Spleen (tissue), 7 donors: Measurements from ENCODE around the gene TNS1.

Source experiments
- POLR2AphosphoS5 ChIP-seq, 3 donors: sonication (generic); formaldehyde crosslinking; IDR thresholded peaks; one replicate each; pipeline ENCODE4 v1.5.1; 2017; ENCODE audit warnings: antibody characterized with exemption in 3 of 3
- TF ChIP-seq, protein P1 (sequence below), 11 experiments: fragments of 200-600 bp in 7 of 11; fragments of 450-650 bp in 4 of 11; sonication (generic) in 4 of 11; IDR thresholded peaks in 8 of 11; conservative IDR thresholded peaks in 3 of 11; 1 replicate in 7 of 11; 2 replicates in 4 of 11; pipeline versions ENCODE4 v1.4.0 to v1.8.0; 2016 to 2021; ENCODE audit warnings: antibody characterized with exemption in 11 of 11, inconsistent platforms in 4 of 11, mild to moderate bottlenecking in 1 of 11
- donor health status: DM: no; HTN: no; CAD: no; lungs with moderate emphysema.
- donor health status: DM: no; HTN: no; CAD: no.
- donor health status: DM: no; HTN: no; CAD: no.

DNA sequence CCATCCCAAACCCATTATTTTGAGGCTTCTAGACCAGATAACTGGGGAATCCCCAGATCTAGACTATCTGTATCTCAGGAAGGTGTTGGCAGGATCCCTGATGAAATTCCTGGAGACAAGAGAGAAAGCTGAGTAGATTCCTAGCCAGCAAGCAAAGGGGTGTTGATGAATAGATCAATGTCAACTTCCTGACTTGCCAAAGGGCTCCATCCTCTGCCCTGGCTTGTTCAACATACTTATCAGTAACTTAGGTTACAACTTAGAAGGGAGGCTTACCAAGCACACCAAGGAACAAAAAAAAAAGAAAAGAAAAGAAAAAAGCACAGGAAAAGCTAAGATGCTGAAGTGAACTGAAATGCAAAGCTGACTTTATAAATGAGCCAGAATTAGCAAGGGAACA is 53.3 kb downstream of the TNS1 start:
- TF ChIP-seq, protein P1, sequence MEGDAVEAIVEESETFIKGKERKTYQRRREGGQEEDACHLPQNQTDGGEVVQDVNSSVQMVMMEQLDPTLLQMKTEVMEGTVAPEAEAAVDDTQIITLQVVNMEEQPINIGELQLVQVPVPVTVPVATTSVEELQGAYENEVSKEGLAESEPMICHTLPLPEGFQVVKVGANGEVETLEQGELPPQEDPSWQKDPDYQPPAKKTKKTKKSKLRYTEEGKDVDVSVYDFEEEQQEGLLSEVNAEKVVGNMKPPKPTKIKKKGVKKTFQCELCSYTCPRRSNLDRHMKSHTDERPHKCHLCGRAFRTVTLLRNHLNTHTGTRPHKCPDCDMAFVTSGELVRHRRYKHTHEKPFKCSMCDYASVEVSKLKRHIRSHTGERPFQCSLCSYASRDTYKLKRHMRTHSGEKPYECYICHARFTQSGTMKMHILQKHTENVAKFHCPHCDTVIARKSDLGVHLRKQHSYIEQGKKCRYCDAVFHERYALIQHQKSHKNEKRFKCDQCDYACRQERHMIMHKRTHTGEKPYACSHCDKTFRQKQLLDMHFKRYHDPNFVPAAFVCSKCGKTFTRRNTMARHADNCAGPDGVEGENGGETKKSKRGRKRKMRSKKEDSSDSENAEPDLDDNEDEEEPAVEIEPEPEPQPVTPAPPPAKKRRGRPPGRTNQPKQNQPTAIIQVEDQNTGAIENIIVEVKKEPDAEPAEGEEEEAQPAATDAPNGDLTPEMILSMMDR (IDR thresholded peaks at IDR 0.05 in 8 of 11, conservative IDR thresholded peaks at IDR 0.05 in 3 of 11): no peak
- TF ChIP-seq POLR2AphosphoS5 (IDR thresholded peaks at IDR 0.05): no peak
